CMK (cell line): ENCODE measurements around the gene PLEKHG4B.
"Not testable (repeated sequence)": the region's sequence is repeated elsewhere in the genome, so short reads cannot be mapped to it uniquely, and the experiment has no call there.

ENCODE experiments used
- DNase-seq: peaks from one replicate; pipeline ENCODE4 v3.0.0-alpha.2; 2010; ENCODE audit warnings: low read depth

Gene PLEKHG4B

DNA sequence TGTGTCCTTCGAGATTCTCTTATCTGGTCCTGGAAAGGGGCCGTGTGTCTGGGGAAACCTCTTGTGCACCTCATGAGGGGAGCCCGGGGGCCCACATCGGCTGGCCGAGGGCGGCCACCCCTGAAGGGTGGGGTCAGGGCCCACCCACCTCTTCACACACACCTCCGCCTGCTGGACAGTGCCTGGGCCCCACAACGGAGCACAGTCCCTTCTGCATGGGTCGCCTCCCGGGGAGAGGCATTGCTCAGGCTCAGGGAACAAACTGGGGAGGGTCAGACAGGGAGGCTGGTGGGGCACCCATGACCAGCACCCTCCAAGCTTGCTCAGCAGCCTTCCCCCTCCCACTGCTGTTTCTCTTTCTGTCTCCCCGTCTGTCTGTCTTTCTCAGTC is 98.0 kb downstream of the PLEKHG4B start:
- DNase-seq, result no peak

DNA sequence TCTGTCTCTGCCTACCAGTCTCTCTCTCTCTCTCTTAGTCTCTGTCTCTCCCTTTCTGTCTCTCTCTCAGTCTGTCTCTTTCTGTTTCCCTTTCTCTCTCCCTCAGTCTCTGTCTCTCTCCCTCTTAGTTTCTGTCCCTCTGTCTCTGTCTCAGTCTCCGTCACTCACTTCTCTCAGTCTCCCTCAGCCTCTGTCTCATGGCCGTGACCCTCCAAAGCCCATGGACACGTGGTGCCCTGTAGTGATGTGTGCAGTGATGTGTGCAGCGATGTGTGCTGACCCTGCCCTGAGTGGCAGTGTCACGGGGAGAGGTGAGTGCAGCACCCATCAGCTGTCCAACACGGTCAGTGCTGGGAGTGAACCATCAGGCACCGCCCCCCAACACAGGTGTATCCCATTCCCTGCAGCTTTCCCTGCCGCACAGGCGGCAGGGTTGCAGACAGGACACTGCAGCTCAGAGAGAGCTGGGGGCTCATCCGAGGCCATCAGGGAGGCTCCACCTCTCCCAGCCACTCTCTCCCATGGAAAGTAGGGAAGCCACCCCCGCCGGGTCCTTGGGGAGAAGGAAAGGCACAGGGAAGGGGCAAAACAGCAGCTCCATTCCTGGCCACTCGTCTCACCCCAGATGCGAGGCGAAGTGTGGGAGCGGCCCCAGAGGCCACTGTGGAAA is 98.5 kb downstream of the PLEKHG4B start:
- DNase-seq, result no peak

DNA sequence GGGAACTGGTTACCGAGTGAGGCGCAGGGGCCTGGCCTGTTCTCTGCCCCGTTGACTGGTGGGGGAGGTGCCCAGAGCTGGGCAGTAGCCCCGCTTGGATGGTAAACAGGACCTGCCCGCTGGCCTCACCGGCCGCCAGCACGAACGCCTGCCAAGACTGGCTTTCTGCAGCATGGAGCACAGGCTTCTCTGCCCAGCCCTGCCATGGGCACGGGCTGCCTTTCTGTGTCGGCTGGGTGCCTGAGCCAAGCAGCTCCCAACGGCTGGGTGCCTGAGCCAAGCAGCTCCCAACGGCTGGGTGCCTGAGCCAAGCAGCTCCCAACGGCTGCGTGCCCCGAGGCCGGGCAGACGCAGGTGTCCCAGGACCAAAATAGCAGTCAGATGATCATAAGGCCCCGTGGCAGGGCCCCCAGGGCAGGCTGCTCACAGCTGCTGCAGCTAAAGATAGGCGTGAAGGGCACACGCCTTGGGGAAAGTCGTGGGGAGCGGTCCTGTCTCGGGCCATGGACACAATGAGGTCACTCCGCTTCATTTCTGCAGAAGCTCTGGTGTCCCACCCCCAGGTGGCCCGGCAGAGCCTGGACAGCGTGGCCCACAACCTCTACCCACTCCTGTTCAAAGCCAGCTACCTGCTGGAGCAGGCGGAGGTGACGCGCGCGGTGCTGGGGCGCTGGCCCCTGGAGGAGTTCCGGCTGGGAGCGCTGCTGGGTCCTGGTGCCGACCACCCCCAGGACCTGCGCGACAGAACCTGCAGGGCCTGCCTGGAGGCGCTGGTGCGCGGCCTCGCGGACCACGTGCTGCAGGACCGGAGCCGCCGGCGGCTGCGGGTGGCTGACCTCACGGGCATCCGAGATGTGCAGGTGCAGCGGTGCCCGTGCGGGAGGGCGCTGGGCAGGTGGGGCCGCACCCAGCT is 99.3 kb downstream of the PLEKHG4B start, which contains the start of gene LRRC14B:
Gene LRRC14B, plus strand, starts transcription at position 460 of the 913 bp plus-strand sequence. Its CDS starts 44 bp downstream, at position 504.
- no peak for DNase-seq

DNA sequence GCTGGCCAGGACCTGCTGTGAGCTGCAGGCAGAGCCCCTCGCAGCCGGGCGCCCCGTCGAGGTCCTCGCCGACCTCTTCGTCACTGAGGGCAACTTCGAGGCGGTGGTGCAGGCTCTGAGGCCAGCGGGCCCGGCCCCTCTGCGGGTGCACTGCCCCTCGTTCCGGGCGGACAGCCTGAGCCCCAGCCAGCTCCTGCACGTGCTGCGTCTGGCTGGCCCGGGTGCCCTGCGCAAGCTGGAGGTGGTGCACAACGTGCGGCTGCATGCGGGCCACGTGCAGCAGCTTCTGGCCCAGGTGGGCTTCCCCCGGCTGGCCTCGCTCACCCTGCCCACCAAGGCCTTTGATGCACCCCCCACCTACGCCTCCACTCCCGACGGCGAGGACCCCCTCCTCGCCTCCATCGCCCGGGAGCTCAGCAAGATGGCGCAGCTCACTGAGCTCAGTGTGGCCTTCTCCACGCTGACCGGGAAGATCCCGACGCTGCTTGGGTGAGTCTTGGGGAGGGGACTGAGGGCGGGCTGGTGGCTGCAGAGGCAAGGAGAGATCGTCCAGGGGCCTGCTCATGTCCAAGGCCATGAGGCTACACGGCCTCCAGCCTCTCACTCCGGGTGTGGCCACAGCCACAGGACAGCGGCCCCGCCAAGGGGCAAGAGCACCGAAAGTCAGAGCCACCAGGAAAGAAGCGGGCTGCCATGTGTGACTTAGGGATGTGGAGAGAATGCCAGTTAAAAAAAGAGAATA is 100.2 kb downstream of the PLEKHG4B start:
- DNase-seq, result no peak

DNA sequence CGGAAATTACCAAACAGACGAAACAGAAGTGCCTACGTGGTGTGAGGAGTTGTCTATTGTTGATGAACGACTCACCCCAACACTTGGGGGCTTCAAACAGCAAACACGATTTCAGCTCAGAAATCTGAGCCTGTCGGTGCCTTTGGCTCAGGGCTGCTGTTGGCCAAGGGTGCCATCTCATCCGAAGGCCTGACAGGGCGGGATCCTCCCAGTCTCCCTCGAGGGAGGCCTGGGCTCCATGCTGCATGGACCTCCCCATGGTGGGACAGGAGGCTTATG is 100.7 kb downstream of the PLEKHG4B start:
- no peak for DNase-seq

DNA sequence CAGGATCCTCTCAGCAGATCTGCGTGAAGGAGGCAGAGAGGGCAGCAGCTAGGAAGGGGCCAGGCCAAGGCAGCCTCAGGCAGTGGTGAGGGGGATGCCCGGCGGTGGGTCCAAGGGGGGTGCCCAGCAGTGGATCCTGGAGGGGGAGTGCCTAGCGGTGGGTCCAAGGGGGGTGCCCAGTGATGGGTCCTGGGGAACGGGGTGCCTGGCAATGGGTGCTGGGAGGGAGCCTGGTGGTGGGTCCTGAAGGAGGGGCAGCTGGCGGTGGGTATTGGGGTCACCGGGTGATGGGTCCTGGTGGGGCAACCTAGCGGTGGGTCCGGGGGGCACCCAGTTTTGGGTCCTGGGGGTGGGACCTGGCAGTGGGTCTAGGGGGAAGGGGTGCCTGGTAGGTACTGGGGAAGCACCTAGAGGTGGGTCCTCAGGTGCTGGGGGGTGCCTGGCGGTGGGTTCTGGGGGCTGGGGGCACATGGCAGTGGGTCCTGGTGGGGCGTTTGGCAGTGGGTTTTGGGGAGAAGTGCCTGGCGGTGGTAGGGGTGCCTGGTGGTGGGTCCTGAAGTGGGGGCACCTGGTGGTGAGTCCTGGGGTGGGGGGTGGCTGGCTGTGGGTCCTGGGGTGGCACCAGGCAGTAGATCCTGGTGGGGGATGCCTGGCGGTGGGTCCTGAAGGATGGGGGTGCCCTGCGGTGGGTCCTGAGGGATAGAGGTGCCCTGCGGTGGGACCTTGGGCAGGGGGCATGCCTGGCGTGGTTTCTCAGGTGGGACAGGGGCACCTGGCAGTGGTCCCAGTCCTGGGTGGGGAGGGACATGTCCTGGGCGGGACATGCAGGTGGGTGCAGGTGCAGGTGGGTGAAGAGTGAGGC is 101.2 kb downstream of the PLEKHG4B start:
- no peak for DNase-seq

DNA sequence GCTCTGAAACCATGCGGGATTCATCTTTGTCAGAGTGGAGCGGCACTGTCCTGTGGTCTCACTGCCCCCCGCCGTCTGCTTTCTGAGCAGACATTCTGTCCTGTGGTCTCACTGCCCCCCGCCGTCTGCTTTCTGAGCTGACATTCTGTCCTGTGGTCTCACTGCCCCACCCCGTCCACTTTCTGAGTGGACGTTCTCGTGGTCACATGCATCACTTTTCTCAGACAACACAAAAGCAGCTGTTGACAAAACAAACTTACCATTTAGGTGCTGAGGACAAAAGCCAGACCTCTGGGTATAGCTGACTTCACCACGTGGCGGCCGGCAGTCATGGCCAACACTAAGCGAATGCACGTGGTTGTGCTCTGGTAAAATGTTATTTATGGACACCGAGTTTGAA is 102.1 kb downstream of the PLEKHG4B start:
- no peak for DNase-seq

DNA sequence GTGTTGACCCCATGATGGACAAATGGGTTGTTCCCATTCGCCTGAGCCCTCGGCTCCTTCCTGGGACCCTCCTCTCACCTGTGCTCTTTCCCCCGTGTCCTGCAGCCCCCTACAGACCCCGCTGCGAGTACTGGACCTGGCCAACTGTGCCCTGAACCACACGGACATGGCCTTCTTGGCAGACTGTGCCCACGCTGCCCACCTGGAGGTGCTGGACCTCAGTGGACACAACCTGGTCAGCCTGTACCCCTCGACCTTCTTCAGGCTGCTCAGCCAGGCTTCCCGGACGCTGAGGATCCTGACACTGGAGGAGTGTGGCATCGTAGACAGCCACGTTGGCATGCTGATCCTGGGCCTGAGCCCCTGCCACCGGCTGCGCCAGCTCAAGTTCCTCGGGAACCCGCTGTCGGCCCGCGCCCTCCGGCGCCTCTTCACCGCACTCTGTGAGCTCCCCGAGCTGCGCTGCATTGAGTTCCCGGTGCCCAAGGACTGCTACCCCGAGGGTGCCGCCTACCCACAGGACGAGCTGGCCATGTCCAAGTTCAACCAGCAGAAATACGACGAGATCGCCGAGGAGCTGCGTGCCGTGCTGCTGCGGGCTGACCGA is 102.7 kb downstream of the PLEKHG4B start:
- DNase-seq, result no peak

DNA sequence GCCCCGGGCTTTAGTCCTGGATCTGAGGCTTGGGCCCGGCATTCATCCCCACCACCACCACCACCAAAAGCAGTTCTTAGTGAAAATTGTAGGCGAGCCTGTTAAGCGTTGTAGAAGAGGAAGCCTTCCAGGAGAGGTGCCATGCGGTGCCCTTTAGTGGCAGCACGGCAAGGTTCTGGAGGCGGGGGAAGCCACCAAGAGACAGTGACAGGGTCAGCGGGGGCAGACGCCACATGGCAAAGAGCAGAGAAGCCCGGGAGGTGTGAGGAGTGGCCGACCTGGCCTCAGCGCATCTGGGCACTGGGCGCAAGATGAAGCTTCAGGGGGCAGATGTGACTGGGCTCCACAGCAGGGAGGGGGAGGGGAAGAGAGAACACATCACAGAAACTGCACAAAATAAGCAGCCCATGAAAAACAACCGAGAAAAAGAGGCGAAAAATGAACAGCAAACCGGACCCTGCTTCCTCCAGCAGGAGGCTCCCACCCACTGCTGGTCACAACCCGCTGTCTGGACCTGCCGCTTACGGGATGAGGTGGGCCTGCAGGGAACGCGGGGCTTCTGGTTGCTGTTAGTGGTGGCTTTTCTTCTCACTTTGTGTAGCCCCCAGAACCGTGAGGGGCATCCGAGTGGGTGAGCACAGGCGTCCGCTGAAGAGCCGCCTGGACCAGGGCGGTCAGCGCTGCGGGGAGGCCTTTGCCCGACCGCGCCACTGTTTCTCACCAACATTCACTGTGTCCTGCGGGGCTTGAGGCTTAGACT is 103.6 kb downstream of the PLEKHG4B start:
- no peak for DNase-seq

DNA sequence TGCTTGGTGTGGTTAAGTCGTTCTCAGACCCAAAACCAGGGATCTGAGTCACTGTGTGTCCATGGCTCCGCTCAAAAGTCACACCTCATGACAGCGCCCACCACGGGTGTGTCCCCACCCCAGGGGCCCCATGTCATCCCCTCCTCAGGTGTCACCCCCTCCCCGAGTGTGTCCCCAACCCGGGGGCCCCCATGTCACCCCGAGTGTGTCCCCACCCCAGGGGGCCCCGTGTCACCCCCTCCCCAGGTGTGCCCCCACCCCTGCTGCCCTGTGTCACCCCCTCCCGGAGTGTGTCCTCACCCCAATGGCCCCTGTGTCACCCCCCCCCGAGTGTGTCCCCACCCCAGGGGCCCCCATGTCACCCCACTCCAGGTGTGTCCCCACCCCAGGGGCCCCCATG is 104.4 kb downstream of the PLEKHG4B start:
- DNase-seq, result no peak

DNA sequence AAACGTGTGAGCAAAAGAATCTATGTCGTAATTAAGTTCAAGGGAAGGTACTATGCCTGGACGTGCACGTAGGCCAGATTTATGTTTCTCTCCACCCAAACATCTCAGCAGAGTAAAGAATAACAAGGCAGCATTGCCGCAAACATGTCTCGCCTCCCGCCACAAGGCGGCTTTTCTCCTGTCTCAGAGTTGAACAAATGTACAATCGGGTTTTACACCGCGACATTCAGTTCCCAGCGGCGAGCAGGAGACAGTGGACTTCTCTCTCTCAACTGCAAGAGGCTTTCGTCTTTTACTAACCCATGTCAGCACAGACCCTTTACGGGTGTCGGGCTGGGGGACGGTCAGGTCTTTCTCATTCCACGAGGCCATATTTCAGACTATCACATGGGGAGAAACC is 105.1 kb downstream of the PLEKHG4B start:
- DNase-seq, result not testable (repeated sequence)

DNA sequence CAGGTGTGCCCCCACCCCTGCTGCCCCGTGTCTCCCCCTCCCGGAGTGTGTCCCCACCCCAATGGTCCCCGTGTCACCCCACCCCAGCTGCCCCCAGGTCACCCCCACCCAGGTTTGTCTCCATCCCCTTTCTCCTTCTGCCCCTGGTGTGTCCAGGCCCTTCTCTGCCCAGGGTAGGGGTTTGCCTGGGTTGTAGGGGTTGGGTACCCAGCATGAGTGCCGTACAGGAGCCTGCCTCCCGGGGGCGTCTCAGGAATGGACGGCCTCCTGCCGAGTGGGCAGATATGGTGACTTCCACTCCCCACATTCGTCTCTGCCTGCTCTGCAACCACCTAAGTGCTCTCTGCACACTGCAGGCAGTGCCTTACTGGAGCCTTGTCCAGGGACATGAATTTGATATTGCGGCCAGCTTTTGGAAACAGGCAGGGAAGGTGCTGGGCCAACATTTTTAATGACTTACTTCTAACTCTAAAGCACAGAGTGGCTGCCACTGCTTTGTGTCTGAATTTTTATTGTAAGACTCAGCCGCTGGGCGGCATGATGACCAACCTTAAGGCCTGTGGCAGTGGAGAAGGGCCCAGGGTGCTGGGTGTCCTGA is 106.0 kb downstream of the PLEKHG4B start:
- no peak for DNase-seq

DNA sequence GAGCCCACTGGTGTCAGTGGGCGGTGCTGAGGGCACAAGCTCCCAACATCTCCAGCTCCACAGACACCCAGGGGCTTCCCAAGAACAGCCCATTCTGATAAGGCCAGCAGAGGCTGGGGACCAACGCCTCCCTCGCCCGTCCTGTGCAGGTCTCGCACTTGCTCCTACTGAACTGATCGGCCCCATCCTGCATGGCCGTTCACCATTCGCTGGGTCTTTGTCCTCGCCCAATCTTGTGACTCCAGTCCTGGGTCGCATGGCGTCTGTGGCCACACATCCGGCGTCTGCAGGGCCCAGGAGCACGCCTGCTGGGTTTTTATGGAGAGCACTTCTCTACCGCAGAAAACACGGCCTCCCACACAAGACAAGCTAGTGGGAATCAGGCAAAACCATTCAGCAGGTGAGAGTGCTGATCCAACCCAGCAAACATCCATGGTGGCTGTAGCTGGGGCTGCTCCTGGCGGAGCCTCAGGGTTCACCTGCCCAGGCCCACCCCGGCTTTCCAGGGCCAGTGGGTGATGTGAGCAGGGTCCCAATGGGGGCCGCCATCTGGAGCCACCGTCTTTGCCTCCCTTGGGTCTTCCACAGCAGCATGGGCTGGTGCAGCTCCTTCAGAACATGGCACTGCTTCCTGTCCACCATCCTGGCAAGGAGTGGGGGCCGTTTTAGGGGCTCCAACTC is 106.7 kb downstream of the PLEKHG4B start:
- no peak for DNase-seq

DNA sequence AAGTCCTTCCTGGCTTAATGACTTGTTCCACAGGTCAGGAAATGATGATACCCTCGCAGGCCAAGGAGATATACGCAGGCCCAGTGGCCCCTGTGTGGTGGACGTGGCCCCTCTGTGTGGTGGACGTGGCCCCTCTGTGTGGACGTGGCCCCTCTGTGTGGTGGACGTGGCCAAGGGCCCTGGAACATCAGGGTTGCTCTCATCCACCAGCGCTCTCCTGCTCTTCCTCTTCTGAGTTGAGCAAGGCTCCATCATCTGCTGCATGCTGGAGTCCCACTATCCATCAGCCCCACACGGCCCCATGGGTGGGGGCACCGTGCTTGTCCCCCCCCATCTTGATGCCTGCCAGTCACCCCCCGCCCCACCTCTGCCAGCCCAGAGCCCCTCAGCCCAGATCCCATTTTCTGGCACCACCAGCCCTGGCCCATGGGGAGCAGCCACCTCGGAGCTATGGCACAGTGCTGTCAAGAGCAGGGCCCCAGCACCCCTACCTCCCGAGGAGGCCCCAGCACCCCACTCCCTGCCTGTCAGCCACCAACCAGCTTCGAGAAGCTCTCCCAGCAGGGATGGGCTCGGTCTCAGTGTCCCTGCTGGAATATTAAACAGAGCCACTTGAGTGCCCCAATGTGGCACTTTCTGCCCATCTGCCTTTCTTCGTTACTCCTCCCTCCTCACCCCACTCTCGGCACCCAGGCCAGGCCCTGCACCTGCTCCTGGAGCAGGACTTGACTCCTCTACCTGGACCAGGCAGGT is 107.4 kb downstream of the PLEKHG4B start:
- DNase-seq, result no peak

DNA sequence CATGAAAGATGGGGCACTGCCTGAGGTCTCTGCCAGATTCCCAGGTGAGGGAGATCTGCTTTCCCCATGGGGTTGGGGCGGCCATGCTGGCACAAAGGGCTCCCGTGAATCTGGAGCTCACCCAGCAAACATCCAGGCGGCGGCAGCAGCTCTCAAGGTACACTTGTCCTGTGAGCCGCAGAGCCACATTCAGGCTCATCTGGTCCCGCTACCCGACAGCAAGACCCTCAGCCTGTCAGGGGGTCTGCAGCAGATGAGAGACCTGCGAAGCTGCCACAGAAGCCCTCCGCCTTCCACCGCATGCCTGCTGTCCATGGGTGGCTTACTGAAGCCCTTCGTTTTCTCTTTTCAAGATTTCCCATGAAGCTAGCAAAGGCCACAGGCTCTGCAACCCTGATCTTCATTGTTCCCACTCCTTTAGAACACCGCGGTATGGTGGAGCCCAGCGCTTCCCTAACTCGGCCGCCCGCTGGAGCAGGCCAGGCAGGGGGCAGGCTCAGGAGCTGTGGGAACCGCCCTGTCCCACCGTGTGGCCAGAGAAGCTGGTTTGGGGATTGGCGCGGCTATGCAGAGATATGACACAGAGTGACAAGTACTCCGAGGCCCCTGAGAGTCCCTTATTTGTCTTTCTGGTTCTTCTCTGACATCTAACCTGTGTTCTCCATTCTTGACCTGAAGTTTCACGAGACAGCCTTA is 108.1 kb downstream of the PLEKHG4B start:
- DNase-seq, result no peak

DNA sequence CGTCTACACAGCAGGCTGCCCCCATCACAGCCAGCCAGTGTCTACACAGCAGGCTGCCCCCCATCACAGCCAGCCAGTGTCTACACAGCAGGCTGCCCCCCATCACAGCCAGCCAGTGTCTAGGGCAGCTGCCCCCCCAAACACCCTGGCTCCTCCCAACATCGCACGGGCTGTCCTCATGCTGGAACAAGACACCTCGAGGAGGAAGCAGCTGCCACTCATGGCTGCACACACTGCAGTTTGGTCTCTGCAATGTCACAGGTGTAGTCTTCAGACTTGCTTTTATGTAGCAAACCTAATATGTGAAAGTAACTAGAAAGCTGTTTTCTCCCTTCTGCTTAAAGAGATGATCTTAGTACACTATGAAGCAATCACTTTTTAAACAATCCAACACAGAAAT is 109.0 kb downstream of the PLEKHG4B start:
- DNase-seq, result no peak

DNA sequence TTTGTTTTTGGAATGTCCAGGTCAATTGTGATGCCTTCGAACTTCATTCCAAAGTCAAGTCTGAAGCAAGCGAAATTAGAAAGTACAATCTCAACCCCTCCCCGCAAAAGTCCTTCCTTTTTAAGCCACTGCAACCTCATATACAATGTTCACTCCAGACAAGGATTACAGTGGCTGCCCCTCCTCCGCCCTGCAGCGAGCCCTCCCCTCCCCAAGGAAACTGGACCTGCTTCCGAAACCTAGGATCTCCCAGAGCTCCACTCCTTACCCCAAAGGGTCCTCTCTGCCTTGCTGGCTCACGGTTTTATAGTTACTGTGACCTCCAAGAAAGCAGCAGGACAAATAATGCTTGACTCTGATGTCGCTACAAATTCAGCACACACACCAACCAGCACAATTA is 109.7 kb downstream of the PLEKHG4B start:
- no peak for DNase-seq

DNA sequence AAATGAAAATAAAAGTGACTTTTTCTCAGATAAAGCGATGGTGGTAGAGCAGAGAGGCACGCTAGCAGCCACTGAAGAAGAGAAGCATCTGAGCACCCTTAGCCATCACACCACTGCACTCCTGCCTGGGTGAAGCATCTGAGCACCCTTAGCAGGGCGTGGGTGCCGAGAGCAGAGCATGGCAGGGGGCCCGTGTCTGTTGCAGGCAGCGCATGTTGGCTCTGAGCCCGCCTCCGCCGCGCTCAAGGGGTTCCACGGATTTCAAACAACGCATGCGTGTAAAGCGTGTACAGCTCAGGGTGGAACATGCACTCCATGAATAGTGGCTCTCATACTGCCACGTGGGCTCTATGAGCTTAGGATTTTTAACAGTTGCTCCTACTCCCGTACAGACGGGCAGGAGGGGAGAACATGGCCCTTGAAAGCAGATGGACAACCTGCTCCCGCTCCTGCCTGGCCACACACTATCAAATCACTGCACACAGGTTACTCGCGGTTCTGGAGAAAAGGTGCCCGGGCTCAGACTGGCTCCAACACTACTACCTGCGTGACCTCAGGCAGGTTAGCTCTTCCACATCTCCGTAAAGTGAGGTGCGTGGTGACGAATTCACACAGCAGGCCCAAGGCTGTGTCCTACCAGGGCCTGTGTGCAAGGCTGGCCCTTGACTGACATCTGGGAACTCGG is 111.4 kb downstream of the PLEKHG4B start:
- no peak for DNase-seq
